ENCODE results near the gene JOSD1. TPM values are rescaled to one million over a fixed set of nuclear protein-coding genes. Genes with fewer than 3 reads are reported as not detected.

The JOSD1 gene
- total and polyA plus RNA-seq, 2 donors (not counting 3 experiments of a cell fraction or from before 2014, with no cell fraction given): 61.7 to 73.1 TPM

- peak overlapping the region; percentile 91 for H3K9ac ChIP-seq (replicated peaks; ENCODE audit: extremely low read depth, insufficient read depth, low read length)
- H3K9me1 ChIP-seq (replicated peaks; ENCODE audit: control insufficient read depth, extremely low read depth, insufficient read depth, low read length): no peaks in the 10 kb centered on the region
- no peaks in the 10 kb centered on the region for H4K20me1 ChIP-seq (replicated peaks; ENCODE audit: control insufficient read depth, extremely low read depth, insufficient read depth, low read length)
- dilution Hi-C loops (cut with MboI; ENCODE audit: extremely low pct_ligation_motif_present, low sequenced_read_pairs): no loop called here
- H3K36me3 ChIP-seq (ENCODE audit: control insufficient read depth in 2 of 2, extremely low read depth in 1 of 2, insufficient read depth in 2 of 2, low read length in 2 of 2): no peaks in the 10 kb centered on the region
- intact Hi-C loops (cut with micrococcal nuclease): loop anchor here (2.0 to 10.0 kb wide), 2 partner anchors 44 to 196 kb away; partner anchors contain the start of genes CBY1, DDX17 and FAM227A
- ChIA-PET CTCF (interaction anchor here (1.0 to 7.3 kb wide), 2 partner anchors 17 to 32 kb away, joined by 4 to 59 read pairs; partner anchors contain the start of gene TOMM22), POLR2A (interaction anchor here (0.5 kb wide), 1 partner anchor 382 kb away, joined by 3 read pairs; no protein-coding TSS in a partner anchor)
- no TSS peak for BruUV-seq (replicated peaks)
- DNase-seq (ENCODE audit: low read depth, low spot score) (no peak), FAIRE-seq (no peak)
- H3K79me2 ChIP-seq (ENCODE audit: control insufficient read depth, insufficient read depth, low read length): peaks cover 40% of the 10 kb centered on the region
- H3K9me3 ChIP-seq (replicated peaks; ENCODE audit: control insufficient read depth, insufficient read depth, low read length): no peaks in the 10 kb centered on the region
- peaks cover 53% of the 10 kb centered on the region for H3K4me1 ChIP-seq (ENCODE audit: control insufficient read depth, extremely low read depth, insufficient read depth, low read length)
- peak overlapping the region; percentile 77 for H3K4me2 ChIP-seq (ENCODE audit: insufficient read depth, low read length)
- H3K27ac ChIP-seq (ENCODE audit: insufficient read depth, low read depth, low read length): peak overlapping the region; percentile 93
- TF ChIP-seq MAX (IDR thresholded peaks at IDR 0.05; ENCODE audit: insufficient read depth, insufficient read length) (no peak), POLR2A (IDR thresholded peaks at IDR 0.05; ENCODE audit: low read depth, low read length) (no peak), EZH2 (IDR thresholded peaks at IDR 0.05; ENCODE audit: borderline replicate concordance, low read depth, low read length, severe bottlenecking) (no peak), CTCF (IDR thresholded peaks at IDR 0.05; ENCODE audit: extremely low read depth in 1 of 2, insufficient read depth in 1 of 2, low read depth in 1 of 2, low read length in 2 of 2) (no peak), GATA2 (IDR thresholded peaks at IDR 0.05; ENCODE audit: insufficient read depth, insufficient read length, low read depth, low read length) (no peak), FOS (IDR thresholded peaks at IDR 0.05; ENCODE audit: borderline replicate concordance, insufficient read depth, low read length) (no peak), MYC (IDR thresholded peaks at IDR 0.05; ENCODE audit: low read depth, low read length) (no peak), JUN (IDR thresholded peaks at IDR 0.05; ENCODE audit: borderline replicate concordance, insufficient read depth, insufficient read length, low read depth) (no peak), POLR2AphosphoS5 (IDR thresholded peaks at IDR 0.05; ENCODE audit: insufficient read depth, low read depth, low read length) (no peak)
- no peaks in the 10 kb centered on the region for H3K27me3 ChIP-seq (ENCODE audit: control insufficient read depth in 2 of 2, insufficient read depth in 2 of 2, low read length in 2 of 2)
- peak overlapping the region; percentile 15 for H2AFZ ChIP-seq (ENCODE audit: low read depth, low read length)
- peak overlapping the region; percentile 64 to 78 (median 75) for H3K4me3 ChIP-seq (replicated peaks in 1 of 3; ENCODE audit: insufficient read depth in 1 of 3, low read depth in 1 of 3, low read length in 3 of 3)
These were observed 414 bp downstream of the JOSD1 start for GRCh38 chr22:38700270-38700788.
